Measurements from ENCODE around the gene AQP12B.

- TF ChIP-seq CTCF (IDR thresholded peaks at IDR 0.05) = no peak
- TF ChIP-seq POLR2AphosphoS5 (IDR thresholded peaks at IDR 0.05) = no peak
- no peak for TF ChIP-seq EP300 (IDR thresholded peaks at IDR 0.05)
- no peak for TF ChIP-seq POLR2A (IDR thresholded peaks at IDR 0.05)
Observed at GRCh38 chr2:240731178-240731545, 48.5 kb upstream of the AQP12B start.
